Thyroid gland (tissue), 4 donors: ENCODE measurements around the gene PARD3B.

Experiments used
- CTCF ChIP-seq, 6 experiments: fragments of 200-600 bp in 3 of 6; fragments of 450-650 bp in 3 of 6; sonication (generic) in 3 of 6; IDR thresholded peaks; one replicate each; pipeline ENCODE4 v1.5.1; 2016 to 2019; ENCODE audit warnings: antibody characterized with exemption in 6 of 6, mild to moderate bottlenecking in 2 of 6, inconsistent platforms in 1 of 6, moderate library complexity in 1 of 6
- POLR2A ChIP-seq, 2 donors: fragments of 450-650 bp; IDR thresholded peaks; one replicate each; pipeline ENCODE4 v1.6.1; 2017; ENCODE audit warnings: antibody characterized with exemption in 2 of 2, mild to moderate bottlenecking in 2 of 2, moderate library complexity in 1 of 2

- no peak for TF ChIP-seq CTCF (IDR thresholded peaks at IDR 0.05)
- TF ChIP-seq POLR2A (IDR thresholded peaks at IDR 0.05), result no peak
Observed at GRCh38 chr2:205198140-205198525, 652.9 kb downstream of the PARD3B start.
